Omental fat pad (tissue), 4 donors: ENCODE data around the gene RALGPS2. TPM values are rescaled to one million over a fixed set of nuclear protein-coding genes. Genes with fewer than 3 reads are reported as not detected.
"Not testable (repeated sequence)": the region's sequence is repeated elsewhere in the genome, so short reads cannot be mapped to it uniquely, and the experiment has no call there.

Experiments used
- ATAC-seq: fragments of 150-250 bp; one replicate; pipeline ENCODE4 v1.9.1; 2016; ENCODE audit warnings: mild to moderate bottlenecking, moderate library complexity; ENCODE audit not compliant: low FRiP score
- DNase-seq: peaks from one replicate; pipeline ENCODE4 v3.0.0-alpha.2; 2019; ENCODE audit warnings: low spot score
- total RNA-seq, 4 donors: library from RNA; depleted of rRNA; stranded (reverse); fragments of >200 nt; gene quantifications; one replicate each; pipeline ENCODE4 v1.1.0, GENCODE V29; 2016
- TF ChIP-seq, protein P1 (sequence below), 3 donors: fragments of 450-650 bp; IDR thresholded peaks; one replicate each; pipeline ENCODE4 v1.5.1; 2016 to 2017; ENCODE audit warnings: antibody characterized with exemption in 3 of 3, mild to moderate bottlenecking in 3 of 3, moderate library complexity in 2 of 3

RALGPS2 gene
- total RNA-seq, 4 donors from 2014 or later = 13.1 to 32.1 (median 21.4) TPM

DNA sequence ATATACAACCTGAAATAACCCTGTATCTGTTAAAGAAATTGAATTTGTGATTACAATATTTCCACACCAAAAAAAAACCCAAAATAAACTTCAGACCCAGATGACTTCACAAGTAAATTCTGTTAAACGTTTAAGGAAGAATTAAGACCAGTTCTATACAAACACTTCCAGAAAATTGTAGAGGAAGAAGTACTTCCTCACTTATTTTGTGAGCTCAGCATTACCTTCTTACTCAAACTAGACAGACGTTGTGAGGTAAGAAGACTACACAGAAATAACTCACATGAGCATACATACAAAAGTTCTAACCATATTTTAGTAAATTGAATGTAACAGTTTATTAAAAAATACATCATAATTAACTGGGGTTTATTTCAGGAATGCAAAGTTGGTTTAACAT lies 18.8 kb downstream of the RALGPS2 start:
- TF ChIP-seq, protein P1, sequence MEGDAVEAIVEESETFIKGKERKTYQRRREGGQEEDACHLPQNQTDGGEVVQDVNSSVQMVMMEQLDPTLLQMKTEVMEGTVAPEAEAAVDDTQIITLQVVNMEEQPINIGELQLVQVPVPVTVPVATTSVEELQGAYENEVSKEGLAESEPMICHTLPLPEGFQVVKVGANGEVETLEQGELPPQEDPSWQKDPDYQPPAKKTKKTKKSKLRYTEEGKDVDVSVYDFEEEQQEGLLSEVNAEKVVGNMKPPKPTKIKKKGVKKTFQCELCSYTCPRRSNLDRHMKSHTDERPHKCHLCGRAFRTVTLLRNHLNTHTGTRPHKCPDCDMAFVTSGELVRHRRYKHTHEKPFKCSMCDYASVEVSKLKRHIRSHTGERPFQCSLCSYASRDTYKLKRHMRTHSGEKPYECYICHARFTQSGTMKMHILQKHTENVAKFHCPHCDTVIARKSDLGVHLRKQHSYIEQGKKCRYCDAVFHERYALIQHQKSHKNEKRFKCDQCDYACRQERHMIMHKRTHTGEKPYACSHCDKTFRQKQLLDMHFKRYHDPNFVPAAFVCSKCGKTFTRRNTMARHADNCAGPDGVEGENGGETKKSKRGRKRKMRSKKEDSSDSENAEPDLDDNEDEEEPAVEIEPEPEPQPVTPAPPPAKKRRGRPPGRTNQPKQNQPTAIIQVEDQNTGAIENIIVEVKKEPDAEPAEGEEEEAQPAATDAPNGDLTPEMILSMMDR (IDR thresholded peaks at IDR 0.05) = no peak
- DNase-seq (no peak), ATAC-seq (no peak)

DNA sequence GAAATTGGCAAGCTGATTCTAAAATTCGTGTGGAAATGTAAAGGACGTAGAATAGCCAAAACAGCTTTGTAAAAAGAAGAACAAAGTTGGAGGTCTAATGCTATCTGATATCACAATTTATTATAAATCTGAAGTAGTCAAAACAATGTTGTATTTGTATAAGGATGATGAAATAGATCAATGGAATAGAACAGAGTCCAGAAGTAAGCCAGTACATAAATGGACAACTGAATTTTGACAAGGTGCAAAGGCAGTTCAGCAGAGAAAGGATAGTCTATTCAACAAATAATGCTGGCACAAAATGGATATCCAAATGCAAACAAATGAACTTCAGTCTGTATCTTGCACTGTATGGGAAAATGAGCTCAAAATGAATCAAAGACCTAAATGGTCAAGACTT lies 20.2 kb downstream of the RALGPS2 start:
- no peak for DNase-seq
- TF ChIP-seq, protein P1 (IDR thresholded peaks at IDR 0.05) = no peak
- ATAC-seq = no peak

DNA sequence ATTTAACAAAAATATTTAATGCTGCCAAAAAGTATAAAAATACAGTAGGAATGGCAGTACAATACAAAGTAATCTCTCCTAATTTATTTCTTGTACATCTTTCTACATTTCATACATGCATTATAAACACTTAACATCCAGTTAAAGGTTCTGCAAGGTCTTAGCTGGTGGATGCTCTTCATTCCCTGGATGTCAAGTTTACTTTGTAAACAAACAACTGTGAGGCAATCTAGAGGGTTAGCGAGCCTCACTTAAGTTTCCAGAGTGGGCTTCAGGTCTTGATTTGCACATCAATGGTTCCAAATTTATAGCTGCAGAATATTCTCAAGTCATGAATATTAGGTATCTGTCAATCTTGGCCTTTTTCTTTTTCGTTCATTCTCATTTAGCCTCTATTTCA lies 21.3 kb downstream of the RALGPS2 start:
- TF ChIP-seq, protein P1 (IDR thresholded peaks at IDR 0.05) = no peak
- DNase-seq = no peak
- ATAC-seq = no peak

DNA sequence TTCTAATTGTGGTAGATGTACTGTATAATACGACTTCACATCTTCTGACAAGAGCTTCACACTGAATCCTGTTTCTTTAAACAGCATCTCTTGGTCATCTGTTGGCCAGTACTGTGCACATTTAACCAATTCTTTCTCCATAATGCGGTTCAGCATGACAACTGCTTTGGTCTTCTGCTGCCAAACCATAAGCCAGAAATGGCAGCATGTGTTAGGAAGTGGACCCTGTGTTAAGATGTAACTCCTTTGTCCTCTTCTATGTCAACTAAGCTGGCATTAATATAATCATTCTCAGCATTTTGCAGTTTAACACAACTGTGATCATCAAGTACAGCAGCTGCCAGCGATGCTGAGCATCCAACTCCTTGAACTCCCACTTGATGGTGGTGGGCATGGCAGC lies 22.3 kb downstream of the RALGPS2 start:
- not testable (repeated sequence) for DNase-seq, ATAC-seq

DNA sequence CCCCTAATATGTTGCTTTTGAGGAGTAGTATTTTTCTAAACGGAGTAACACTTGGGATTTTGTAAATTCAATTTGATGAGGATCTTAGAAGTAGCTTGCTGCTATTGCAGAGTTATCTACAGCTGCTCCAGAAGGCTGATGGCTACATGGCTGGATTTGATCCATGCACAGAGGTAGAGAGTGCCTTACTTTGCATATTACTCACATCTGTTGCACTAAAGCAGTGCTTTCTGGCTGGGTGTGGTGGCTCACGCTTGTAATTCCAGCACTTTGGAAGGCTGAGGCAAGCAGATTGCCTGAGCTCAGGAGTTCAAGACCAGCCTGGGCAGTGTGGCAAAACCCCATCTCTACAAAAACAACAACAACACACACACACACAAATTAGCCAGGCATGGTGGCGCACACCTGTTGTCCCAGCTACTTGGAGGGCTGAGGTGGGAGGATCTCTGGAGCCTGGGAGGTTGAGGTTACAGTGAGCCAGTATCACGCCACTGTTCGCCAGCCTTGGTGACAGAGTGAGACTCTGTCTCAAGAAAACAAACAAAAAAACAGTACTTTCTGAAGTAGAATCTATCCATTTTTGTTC lies 24.6 kb downstream of the RALGPS2 start:
- ATAC-seq (no peak), DNase-seq (no peak)
- TF ChIP-seq, protein P1 (IDR thresholded peaks at IDR 0.05) = no peak

DNA sequence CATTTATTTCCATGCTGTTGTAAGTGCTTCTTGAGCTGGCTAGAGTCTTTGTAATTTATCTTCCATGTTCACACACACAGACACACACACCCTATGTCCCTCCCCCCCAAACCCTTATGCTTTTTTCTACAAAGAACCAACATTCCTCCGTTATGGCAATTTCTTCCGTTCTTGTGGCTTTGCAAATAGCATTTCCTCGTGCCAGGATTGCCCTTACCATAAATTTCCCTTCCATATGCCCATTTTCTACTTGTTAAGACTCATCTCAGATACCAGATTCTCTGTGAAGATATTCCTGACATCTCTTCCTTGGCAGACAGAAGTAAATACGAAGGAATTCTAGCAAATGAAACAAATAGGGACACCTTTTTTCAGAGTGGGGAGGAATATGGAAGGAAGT lies 26.0 kb downstream of the RALGPS2 start:
- ATAC-seq = no peak
- no peak for DNase-seq
- TF ChIP-seq, protein P1 (IDR thresholded peaks at IDR 0.05) = no peak

DNA sequence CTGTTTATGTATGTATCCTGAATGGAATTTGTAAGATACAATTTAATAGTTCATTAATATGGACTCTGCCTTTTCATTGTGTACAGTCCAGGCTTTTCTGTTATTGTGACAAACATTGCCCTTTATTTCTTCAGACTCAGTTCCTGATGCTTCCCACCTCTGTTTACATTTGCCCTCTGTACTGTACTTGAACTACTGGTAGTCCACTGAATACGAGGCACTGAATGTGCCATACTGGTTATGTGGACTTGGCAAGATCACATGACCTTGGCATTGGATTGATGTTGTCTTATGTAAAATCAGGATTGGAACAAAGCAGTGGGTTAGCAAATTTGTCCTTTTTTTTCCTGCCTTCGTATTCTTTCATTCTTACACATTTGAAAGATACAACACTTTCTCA lies 27.8 kb downstream of the RALGPS2 start:
- TF ChIP-seq, protein P1 (IDR thresholded peaks at IDR 0.05) = no peak
- ATAC-seq (no peak), DNase-seq (no peak)

DNA sequence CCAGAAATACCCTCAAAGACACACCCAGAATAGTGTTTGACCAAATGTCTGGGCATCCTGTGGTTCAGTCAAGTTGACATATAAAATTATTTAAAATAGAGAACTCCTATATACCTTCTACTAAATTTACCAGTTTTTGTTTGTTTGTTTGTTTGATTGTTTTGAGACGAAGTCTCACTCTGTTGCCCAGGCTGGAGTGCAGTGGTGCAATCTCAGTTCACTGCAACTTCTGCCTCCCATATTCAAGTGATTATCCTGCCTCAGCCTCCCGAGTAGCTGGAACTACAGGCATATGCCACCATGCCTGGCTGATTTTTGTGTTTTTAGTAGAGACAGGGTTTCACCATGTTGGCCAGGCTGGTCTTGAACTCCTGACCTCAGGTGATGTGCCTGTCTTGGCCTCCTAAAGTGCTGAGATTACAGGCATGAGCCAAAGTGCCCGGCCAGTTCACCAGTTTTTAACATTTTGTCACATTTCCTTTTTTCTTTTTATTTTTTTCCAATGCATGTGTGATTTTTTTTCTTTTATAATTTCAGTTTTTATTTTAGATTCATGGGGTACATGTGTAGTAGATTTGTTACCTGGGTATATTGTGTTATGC lies 29.7 kb downstream of the RALGPS2 start:
- not testable (repeated sequence) for DNase-seq, ATAC-seq
